Gastroesophageal sphincter (tissue), 3 donors: ENCODE data around the gene DERA.

Source experiments
- CTCF ChIP-seq, 4 experiments: fragments of 200-600 bp in 2 of 4; fragments of 450-650 bp in 2 of 4; sonication (generic) in 1 of 4; IDR thresholded peaks; one replicate each; pipeline ENCODE4 v1.5.1; 2017 to 2019; ENCODE audit warnings: antibody characterized with exemption in 4 of 4, mild to moderate bottlenecking in 2 of 4, moderate library complexity in 2 of 4
- EP300 ChIP-seq: sonication (generic); formaldehyde crosslinking; IDR thresholded peaks from one replicate; pipeline ENCODE4 v1.6.1; 2017; ENCODE audit warnings: antibody characterized with exemption, mild to moderate bottlenecking

- TF ChIP-seq CTCF (IDR thresholded peaks at IDR 0.05) (no peak), EP300 (no peak)
Measured at GRCh38 chr12:15955281-15955680, 44.1 kb downstream of the DERA start.
